ENCODE results near the gene RGS3.

DNA sequence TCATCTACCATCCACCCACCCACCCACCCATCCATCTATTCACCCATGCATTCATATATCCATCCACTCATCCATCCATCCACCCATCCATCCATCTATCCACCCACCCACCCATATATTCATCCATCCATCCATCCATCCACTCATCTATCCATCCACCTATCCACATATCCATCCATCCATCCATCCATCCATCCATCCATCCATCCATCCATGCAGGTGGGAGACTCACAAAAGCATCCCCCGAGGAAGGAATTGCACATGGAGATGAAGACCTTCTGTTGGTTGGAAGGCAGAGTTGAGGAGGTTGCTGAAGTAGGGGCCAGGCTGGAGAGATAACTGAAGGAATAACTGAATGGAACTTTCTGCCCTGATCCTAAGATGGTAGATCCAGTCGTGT is 126.9 kb downstream of the RGS3 start:
- TF ChIP-seq CTCF (IDR thresholded peaks at IDR 0.05): no peak
- TF ChIP-seq EP300 (IDR thresholded peaks at IDR 0.05): no peak
- no peak for TF ChIP-seq POLR2AphosphoS5 (IDR thresholded peaks at IDR 0.05)
- TF ChIP-seq POLR2A (IDR thresholded peaks at IDR 0.05): no peak

Measured in sigmoid colon (tissue), 4 donors.